Rectal smooth muscle tissue (tissue), 1 donor: ENCODE measurements around the gene DIP2C.

ENCODE experiments used
- H3K27ac ChIP-seq: one replicate; pipeline ENCODE4 v1.7.0; 2013; ENCODE audit warnings: low read depth, low read length, inconsistent platforms
- H3K27me3 ChIP-seq: one replicate; pipeline ENCODE4 v1.7.0; 2013; ENCODE audit warnings: low read length; ENCODE audit not compliant: control insufficient read depth, insufficient read depth
- H3K36me3 ChIP-seq: one replicate; pipeline ENCODE4 v1.7.0; 2013; ENCODE audit warnings: low read length; ENCODE audit not compliant: control insufficient read depth, insufficient read depth
- H3K4me1 ChIP-seq: one replicate; pipeline ENCODE4 v1.7.0; 2013; ENCODE audit warnings: low read length; ENCODE audit not compliant: control insufficient read depth, insufficient read depth
- H3K4me3 ChIP-seq: one replicate; pipeline ENCODE4 v1.7.0; 2013; ENCODE audit warnings: low read length
- H3K9ac ChIP-seq: one replicate; pipeline ENCODE4 v1.7.0; 2013; ENCODE audit warnings: low read length

The DIP2C gene

DNA sequence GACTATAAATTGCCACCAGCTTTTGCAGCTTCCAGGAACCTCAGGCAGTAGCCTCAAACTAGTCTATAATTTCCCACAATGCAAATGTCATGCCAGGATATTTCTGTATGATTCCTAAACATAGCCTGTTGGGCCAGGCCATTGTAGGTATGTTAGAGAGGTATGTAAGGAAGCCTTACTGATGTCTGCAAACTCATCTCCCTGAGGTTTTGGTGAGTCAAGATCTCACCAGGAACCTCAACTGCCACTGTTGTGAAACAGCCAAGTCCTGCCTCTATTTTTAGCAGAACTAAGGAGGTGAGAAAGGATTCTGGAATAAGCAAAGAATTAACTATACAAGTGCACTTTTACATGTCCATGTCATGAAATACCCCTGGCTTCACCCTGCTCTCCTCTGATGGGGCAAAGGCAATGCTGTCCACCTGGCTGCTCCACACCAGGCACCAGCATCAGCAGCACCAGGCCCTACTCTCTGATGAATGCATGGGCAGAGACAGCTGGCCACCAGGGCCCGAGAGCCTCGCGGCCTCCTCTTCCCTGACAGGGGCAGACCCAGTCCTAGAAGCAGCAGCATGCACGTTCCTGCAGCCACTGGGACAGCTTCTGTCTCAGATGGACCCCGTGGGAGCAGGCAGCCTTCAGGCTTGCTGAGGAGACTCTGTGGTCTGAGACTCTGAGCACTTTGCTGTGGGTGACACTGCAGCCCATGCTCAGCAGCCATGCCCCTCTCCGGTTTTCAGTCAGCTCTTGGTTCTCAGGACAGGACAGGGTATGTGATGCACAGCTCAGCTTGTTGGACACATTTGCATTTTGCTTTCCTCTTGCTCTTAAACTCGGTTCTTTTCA, 407.0 kb downstream of the DIP2C start:
- Histone ChIP-seq H3K27ac (no peak overlapping the region), H3K4me3 (no peak overlapping the region), H3K36me3 (peaks cover 21% of the 10 kb centered on the region), H3K4me1 (peaks cover 3% of the 10 kb centered on the region), H3K9ac (no peak overlapping the region), H3K27me3 (no peaks in the 10 kb centered on the region)

DNA sequence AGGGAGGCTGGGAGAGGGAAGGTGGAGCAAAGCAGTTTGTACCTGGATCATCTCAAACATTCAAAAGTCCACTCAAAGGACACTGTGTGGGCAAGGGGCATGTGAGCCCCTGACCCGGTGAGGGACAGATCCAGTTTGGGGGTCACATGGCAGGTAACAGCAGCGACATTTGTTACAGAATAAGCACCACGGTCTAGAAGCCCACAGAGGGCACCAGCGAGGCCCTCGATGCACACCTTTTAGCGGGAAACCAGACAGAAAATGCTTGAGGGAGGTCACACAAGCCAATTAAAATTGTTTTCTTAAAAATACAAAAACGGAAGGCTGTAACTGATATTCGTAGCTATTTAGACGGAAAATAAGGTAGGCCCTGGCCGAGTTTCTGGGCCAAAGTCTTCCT, 409.8 kb downstream of the DIP2C start:
- no peaks in the 10 kb centered on the region for H3K27me3 ChIP-seq
- H3K4me1 ChIP-seq, result no peaks in the 10 kb centered on the region
- H3K4me3 ChIP-seq, result no peak overlapping the region
- no peak overlapping the region for H3K9ac ChIP-seq
- no peak overlapping the region for H3K27ac ChIP-seq
- H3K36me3 ChIP-seq, result peaks cover 21% of the 10 kb centered on the region

DNA sequence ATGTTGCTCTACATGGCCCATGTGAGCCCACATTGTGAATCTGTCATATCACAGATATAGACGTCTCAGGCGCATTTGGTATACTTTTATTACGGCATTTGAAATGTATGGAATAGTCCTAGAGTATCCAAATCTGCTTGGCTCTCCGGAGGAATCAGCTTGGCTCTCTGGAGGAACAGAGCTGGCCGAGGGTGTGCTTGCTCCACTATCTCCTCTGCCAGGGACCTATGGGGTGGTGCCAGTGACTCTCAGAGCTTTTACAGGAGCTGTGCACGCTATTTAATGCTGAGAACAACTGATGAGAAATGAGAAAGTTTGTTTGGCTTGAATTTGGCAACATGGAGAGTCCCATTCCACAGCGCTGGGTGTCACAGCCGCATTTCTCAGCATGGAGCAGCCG, 410.2 kb downstream of the DIP2C start:
- Histone ChIP-seq H3K36me3 (peaks cover 21% of the 10 kb centered on the region), H3K27ac (no peak overlapping the region)

DNA sequence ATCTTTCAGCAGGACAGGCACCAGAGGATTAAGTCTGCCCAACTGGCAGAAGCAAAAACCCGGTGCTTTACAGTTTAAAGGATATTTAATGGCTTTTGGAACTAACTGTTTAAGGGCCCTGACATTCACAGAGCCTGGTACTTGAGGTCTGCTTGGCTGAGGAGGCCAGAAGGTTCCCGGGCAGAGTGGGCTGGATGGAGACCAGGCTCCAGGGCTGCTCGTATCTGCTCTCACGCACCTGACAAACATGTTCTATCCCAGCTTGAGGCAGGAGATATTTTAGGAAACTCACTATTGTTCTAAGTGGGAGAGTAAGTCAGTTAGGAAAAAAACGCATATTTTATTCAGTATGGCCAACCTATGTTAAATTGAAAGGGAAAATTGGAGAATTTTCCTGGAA, 410.8 kb downstream of the DIP2C start:
- Histone ChIP-seq H3K4me1 (no peaks in the 10 kb centered on the region), H3K4me3 (no peak overlapping the region), H3K36me3 (peaks cover 17% of the 10 kb centered on the region), H3K27me3 (no peaks in the 10 kb centered on the region), H3K9ac (no peak overlapping the region), H3K27ac (no peak overlapping the region)

More for the DNA sequence above, 410.2 kb downstream of the DIP2C start:
- Histone ChIP-seq H3K9ac (no peak overlapping the region), H3K4me1 (no peaks in the 10 kb centered on the region), H3K27me3 (no peaks in the 10 kb centered on the region), H3K4me3 (no peak overlapping the region)

DNA sequence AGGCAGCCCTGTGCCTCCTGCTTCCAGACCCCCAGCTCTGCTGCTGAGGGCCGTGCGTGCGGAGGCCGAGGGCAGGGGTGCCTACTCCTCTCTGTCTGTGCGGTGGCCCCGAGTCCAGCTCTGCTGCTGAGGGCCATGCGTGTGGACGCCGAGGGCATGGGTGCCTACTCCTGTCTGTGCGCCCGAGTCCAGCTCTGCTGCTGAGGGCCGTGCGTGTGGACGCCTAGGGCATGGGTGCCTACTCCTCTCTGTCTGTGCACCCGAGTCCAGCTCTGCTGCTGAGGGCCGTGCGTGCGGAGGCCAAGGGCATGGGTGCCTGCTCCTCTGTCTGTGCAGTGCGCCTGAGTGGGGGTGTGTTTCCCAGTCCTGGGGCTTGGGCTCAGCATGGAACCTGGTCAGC, 411.5 kb downstream of the DIP2C start:
- H3K9ac ChIP-seq, result no peak overlapping the region
- no peaks in the 10 kb centered on the region for H3K27me3 ChIP-seq
- no peak overlapping the region for H3K27ac ChIP-seq
- no peak overlapping the region for H3K4me3 ChIP-seq
- H3K36me3 ChIP-seq, result peaks cover 14% of the 10 kb centered on the region
- no peaks in the 10 kb centered on the region for H3K4me1 ChIP-seq

DNA sequence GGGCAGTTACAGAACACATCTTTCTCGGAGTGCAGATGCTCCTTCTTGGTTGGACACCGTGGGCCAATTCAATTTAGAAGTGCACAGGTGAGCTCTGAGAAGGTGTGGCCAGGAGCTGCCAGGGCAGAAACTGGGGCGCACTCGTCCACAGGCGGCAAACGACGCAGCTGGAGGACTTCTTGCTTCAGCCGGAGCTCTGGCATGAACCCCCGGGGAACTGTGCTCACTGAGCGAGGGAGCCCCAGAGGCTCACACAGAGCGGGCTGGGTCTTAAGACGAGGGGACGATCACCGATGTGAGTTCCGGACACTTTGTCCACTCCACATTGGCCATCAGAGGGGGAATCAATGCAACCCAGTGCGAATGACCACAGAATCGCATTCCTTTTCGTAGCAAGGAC, 413.8 kb downstream of the DIP2C start:
- H3K4me1 ChIP-seq, result no peaks in the 10 kb centered on the region
- peaks cover 7% of the 10 kb centered on the region for H3K36me3 ChIP-seq
- no peak overlapping the region for H3K27ac ChIP-seq
- H3K9ac ChIP-seq, result no peak overlapping the region
- no peak overlapping the region for H3K4me3 ChIP-seq
- H3K27me3 ChIP-seq, result no peaks in the 10 kb centered on the region

DNA sequence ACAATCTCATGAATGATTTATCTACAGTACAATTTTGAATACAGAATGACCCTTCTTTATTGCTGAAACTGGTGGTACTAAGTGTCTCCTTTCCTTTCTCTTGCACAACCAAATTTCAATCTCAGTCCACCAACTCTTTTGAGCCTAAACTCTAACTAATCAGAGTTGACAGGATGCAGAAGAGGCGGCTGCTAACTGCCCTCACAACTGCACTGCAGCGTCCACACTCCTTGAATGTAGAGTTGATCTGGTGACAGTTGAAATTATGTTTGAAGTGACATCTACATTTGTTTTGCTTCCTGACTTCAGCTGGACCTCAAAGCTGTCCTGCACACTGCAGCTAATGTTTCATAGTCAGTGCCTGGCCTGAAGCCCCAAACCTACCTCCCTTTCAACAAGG, 414.6 kb downstream of the DIP2C start:
- H3K9ac ChIP-seq, result no peak overlapping the region
- peaks cover 7% of the 10 kb centered on the region for H3K36me3 ChIP-seq
- no peaks in the 10 kb centered on the region for H3K27me3 ChIP-seq
- no peak overlapping the region for H3K27ac ChIP-seq
- H3K4me3 ChIP-seq, result no peak overlapping the region
- no peaks in the 10 kb centered on the region for H3K4me1 ChIP-seq

DNA sequence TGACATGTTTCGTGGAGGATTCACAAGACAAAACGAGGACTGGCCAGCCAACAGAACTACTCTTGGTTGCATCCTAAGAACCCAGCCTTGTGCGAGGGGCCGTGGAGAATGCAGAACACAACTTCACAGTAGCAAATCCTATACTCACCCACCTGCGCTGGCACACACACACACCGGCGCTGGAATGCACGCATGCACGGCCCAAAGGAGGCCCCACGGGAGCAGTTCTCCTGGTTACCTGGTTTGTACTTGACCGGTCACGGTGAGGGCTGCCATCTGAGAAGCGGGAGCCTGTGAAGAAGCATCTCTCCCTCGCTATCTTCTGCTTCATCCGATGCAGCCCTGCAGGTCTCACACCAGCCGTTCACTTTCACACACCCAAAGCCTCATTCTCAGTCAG, 416.4 kb downstream of the DIP2C start:
- H3K4me3 ChIP-seq, result no peak overlapping the region
- peaks cover 7% of the 10 kb centered on the region for H3K36me3 ChIP-seq
- no peak overlapping the region for H3K27ac ChIP-seq
- no peaks in the 10 kb centered on the region for H3K27me3 ChIP-seq
- no peaks in the 10 kb centered on the region for H3K4me1 ChIP-seq
- no peak overlapping the region for H3K9ac ChIP-seq

DNA sequence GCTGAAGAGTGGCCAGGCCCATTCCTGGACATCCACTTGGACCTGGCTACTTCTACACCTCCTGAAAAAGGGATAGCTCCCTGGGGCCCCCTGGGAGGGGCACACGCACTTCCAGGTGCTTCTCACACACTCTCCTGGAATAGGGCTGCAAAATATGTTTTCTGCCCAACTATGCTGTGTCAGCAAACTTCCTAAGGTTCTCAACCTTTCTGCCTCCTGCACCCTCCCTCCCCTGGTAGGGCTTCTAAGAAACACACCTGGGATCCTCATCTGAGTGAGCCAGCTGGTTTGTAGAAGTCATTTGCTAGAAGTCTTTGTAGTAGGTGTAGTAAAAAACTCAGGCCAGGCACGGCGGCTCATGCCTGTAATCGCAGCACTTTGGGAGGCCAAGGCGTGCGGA, 417.7 kb downstream of the DIP2C start:
- Histone ChIP-seq H3K4me1 (no peaks in the 10 kb centered on the region), H3K27me3 (no peaks in the 10 kb centered on the region), H3K9ac (no peak overlapping the region), H3K4me3 (no peak overlapping the region), H3K36me3 (peaks cover 3% of the 10 kb centered on the region), H3K27ac (no peak overlapping the region)

DNA sequence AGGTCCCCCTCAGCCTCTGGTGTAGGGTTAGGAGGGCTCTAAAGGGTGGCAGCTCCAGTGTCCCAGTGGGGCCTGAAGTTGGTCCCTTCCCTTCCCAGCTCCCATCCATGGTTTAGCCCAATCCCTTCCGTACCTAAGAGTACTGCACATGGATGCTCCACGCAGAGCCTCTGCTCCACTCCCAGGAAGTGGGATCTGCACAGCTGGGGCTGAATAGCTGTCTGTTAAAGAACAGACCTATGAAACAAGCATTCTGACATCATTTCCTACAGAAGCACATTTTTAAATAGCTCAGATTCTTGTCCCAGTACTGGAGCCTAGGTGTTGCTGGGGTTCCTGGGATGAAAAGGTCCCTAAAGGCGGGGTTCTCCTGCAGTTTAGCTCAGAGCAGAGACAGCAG, 418.3 kb downstream of the DIP2C start:
- Histone ChIP-seq H3K27me3 (no peaks in the 10 kb centered on the region), H3K4me1 (no peaks in the 10 kb centered on the region), H3K4me3 (no peak overlapping the region), H3K36me3 (peaks cover 3% of the 10 kb centered on the region), H3K27ac (no peak overlapping the region), H3K9ac (no peak overlapping the region)

DNA sequence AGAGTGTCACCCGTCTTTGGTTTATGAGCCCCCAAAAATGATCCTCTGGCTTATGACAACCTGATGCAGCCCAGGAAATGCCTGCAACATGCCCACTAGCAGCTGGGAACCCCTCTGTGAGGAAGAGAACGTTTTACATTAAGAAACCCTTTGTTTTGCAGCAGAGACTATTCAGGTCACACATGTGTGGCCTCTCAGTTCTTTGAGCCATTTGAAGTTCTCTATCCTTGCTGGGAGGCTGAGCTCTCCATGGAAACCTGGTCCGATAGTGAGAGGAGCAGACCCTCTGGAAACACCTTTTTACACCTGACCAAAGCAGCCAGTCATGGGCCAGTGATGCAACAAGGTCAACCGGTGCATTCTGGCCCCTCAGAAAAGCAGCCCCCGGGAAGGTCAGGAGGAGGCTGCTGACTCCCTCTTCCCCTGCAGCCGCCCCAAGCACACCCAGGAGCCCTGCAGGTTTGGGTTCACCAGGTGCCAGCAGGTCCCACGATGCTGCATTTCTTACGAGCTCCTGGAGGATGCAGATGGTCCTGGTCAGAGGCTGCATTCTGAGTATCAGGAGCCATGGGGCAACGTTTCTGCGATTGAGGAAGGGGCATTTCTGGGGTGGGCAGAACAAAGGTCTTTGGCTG, 419.9 kb downstream of the DIP2C start:
- no peak overlapping the region for H3K4me3 ChIP-seq
- no peak overlapping the region for H3K27ac ChIP-seq
- H3K9ac ChIP-seq, result no peak overlapping the region
- no peaks in the 10 kb centered on the region for H3K36me3 ChIP-seq
- H3K4me1 ChIP-seq, result no peaks in the 10 kb centered on the region
- no peaks in the 10 kb centered on the region for H3K27me3 ChIP-seq

DNA sequence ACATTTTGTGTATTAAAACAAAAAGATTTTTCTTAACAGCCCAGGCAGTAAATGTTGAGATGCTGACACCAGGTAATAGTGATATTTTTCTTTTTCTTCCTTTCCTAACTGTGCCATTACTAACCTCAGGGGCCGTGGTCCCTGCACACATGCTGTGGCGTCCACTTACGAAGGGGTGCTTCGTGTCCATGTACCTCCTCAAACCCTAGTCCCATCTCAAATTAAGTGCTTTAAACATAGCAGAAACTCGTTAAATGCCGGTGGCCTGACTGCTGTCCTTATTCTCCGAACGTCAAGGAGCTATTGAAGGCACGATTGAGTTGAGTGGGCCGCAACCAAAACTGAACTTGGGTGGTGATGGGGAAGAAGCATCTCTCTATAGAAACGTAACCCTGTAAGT, 421.8 kb downstream of the DIP2C start:
- H3K4me1 ChIP-seq, result no peaks in the 10 kb centered on the region
- no peak overlapping the region for H3K27ac ChIP-seq
- H3K36me3 ChIP-seq, result no peaks in the 10 kb centered on the region
- H3K27me3 ChIP-seq, result no peaks in the 10 kb centered on the region
- H3K9ac ChIP-seq, result no peak overlapping the region
- no peak overlapping the region for H3K4me3 ChIP-seq

DNA sequence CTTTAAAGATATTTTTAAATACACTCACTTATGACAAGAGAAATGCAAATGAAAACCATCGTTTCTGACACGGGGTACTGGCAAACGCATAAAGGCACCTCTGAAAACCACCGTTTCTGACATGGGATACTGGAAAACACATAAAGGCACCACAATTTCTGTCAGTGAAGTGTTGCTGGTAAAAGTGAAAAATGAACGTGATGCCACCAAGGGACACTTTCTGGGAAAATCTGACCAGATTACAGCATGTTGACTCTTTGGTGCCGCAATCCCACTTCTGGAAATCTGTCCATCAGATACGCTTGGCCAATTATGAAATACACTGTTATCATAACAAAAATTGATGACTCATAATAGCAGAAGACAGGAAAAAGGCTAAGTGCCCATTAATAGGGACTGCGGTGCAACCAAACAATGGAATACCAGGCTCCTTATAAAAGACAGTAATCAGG, 422.5 kb downstream of the DIP2C start:
- no peaks in the 10 kb centered on the region for H3K27me3 ChIP-seq

More for the DNA sequence above, 422.5 kb downstream of the DIP2C start:
- H3K36me3 ChIP-seq, result no peaks in the 10 kb centered on the region
- no peak overlapping the region for H3K9ac ChIP-seq
- no peak overlapping the region for H3K27ac ChIP-seq
- H3K4me1 ChIP-seq, result no peaks in the 10 kb centered on the region
- no peak overlapping the region for H3K4me3 ChIP-seq
